Subcutaneous abdominal adipose tissue (tissue), 5 donors: ENCODE results near the gene LARP1.

Source experiments
- H3K27ac ChIP-seq: one replicate; pipeline ENCODE4 v1.7.0; 2013; ENCODE audit warnings: low read depth, mild to moderate bottlenecking, inconsistent platforms, low read length, moderate library complexity
- H3K27me3 ChIP-seq, 5 donors: one replicate each; pipeline ENCODE4 v1.7.0; 2013; ENCODE audit warnings: low read length in 5 of 5, inconsistent platforms in 1 of 5; ENCODE audit not compliant: control insufficient read depth in 5 of 5, insufficient read depth in 4 of 5
- H3K36me3 ChIP-seq, 5 donors: one replicate each; pipeline ENCODE4 v1.7.0; 2013; ENCODE audit warnings: low read length in 5 of 5; ENCODE audit not compliant: control insufficient read depth in 5 of 5, insufficient read depth in 5 of 5
- H3K4me1 ChIP-seq, 5 donors: one replicate each; pipeline ENCODE4 v1.7.0; 2013; ENCODE audit warnings: low read length in 5 of 5, mild to moderate bottlenecking in 3 of 5, moderate library complexity in 1 of 5; ENCODE audit not compliant: control insufficient read depth in 5 of 5, insufficient read depth in 5 of 5
- H3K4me3 ChIP-seq, 5 donors: one replicate each; pipeline ENCODE4 v1.7.0; 2013; ENCODE audit warnings: low read length in 5 of 5, low read depth in 1 of 5
- H3K9ac ChIP-seq, 5 donors: one replicate each; pipeline ENCODE4 v1.7.0; 2013; ENCODE audit warnings: low read length in 5 of 5, mild to moderate bottlenecking in 4 of 5, moderate library complexity in 3 of 5
- H3K9me3 ChIP-seq, 5 donors: one replicate each; pipeline ENCODE4 v1.7.0; 2013; ENCODE audit warnings: low read length in 5 of 5; ENCODE audit not compliant: control insufficient read depth in 5 of 5
- donor health status: healthy.
- donor health status: healthy.
- donor health status: healthy.
- donor health status: healthy.
- donor health status: healthy.

The LARP1 gene

GRCh38 chr5:154806176-154806575, 51.0 kb downstream of the LARP1 start:
- H3K9ac ChIP-seq, result peak overlapping the region in 2 of 5 donors; percentile 4 to 49
- H3K27ac ChIP-seq, result peak overlapping the region; percentile 50
- no peak overlapping the region for H3K4me3 ChIP-seq
- H3K9me3 ChIP-seq, result no peaks in the 10 kb centered on the region
- H3K27me3 ChIP-seq, result no peaks in the 10 kb centered on the region
- peaks cover 0 to 12% (median 2%) of the 10 kb centered on the region in 5 donors for H3K4me1 ChIP-seq
- peaks cover 50 to 94% (median 80%) of the 10 kb centered on the region in 5 donors for H3K36me3 ChIP-seq

- H3K36me3 ChIP-seq, result peaks cover 21 to 85% (median 69%) of the 10 kb centered on the region in 5 donors
- peak overlapping the region; percentile 89 for H3K27ac ChIP-seq
- peaks cover 0 to 23% (median 12%) of the 10 kb centered on the region in 5 donors for H3K4me1 ChIP-seq
- H3K4me3 ChIP-seq, result no peak overlapping the region
- no peaks in the 10 kb centered on the region for H3K9me3 ChIP-seq
- peak overlapping the region in 3 of 5 donors; percentile 29 to 45 (median 35) for H3K9ac ChIP-seq
- no peaks in the 10 kb centered on the region for H3K27me3 ChIP-seq
Observed at GRCh38 chr5:154811239-154811638, 56.1 kb downstream of the LARP1 start.

GRCh38 chr5:154811653-154812465, 56.7 kb downstream of the LARP1 start:
- Histone ChIP-seq H3K4me3 (no peak overlapping the region), H3K27me3 (no peaks in the 10 kb centered on the region), H3K27ac (peak overlapping the region; percentile 89), H3K36me3 (peaks cover 14 to 85% (median 68%) of the 10 kb centered on the region in 5 donors), H3K9me3 (no peaks in the 10 kb centered on the region), H3K4me1 (peaks cover 0 to 23% (median 12%) of the 10 kb centered on the region in 5 donors), H3K9ac (peak overlapping the region in 1 of 5 donors; percentile 44)

- Histone ChIP-seq H3K27me3 (no peaks in the 10 kb centered on the region), H3K4me3 (no peak overlapping the region), H3K9me3 (no peaks in the 10 kb centered on the region), H3K36me3 (peaks cover 12 to 86% (median 68%) of the 10 kb centered on the region in 5 donors), H3K4me1 (peaks cover 0 to 23% (median 13%) of the 10 kb centered on the region in 5 donors), H3K9ac (no peak overlapping the region), H3K27ac (no peak overlapping the region)
Observed at GRCh38 chr5:154813158-154813557, 58.0 kb downstream of the LARP1 start.

GRCh38 chr5:154813736-154814135, 58.6 kb downstream of the LARP1 start:
- Histone ChIP-seq H3K36me3 (peaks cover 12 to 86% (median 64%) of the 10 kb centered on the region in 5 donors), H3K9ac (no peak overlapping the region), H3K27ac (no peak overlapping the region), H3K4me3 (no peak overlapping the region), H3K27me3 (no peaks in the 10 kb centered on the region), H3K4me1 (peaks cover 0 to 23% (median 13%) of the 10 kb centered on the region in 5 donors), H3K9me3 (no peaks in the 10 kb centered on the region)

GRCh38 chr5:154815025-154815424, 59.8 kb downstream of the LARP1 start:
- Histone ChIP-seq H3K9me3 (no peaks in the 10 kb centered on the region), H3K4me3 (no peak overlapping the region), H3K27ac (no peak overlapping the region), H3K27me3 (no peaks in the 10 kb centered on the region), H3K4me1 (peaks cover 0 to 21% (median 19%) of the 10 kb centered on the region in 5 donors), H3K9ac (no peak overlapping the region), H3K36me3 (peaks cover 8 to 92% (median 67%) of the 10 kb centered on the region in 5 donors)

- H3K9ac ChIP-seq, result no peak overlapping the region
Observed at GRCh38 chr5:154815684-154816247, 60.6 kb downstream of the LARP1 start.

GRCh38 chr5:154816891-154817492, 61.8 kb downstream of the LARP1 start:
- no peaks in the 10 kb centered on the region for H3K27me3 ChIP-seq
- H3K9ac ChIP-seq, result peak overlapping the region in 1 of 5 donors; percentile 31
- no peaks in the 10 kb centered on the region for H3K9me3 ChIP-seq
- H3K36me3 ChIP-seq, result peaks cover 8 to 92% (median 72%) of the 10 kb centered on the region in 5 donors
- peak overlapping the region; percentile 18 for H3K27ac ChIP-seq
- no peak overlapping the region for H3K4me3 ChIP-seq
- peaks cover 0 to 12% (median 7%) of the 10 kb centered on the region in 5 donors for H3K4me1 ChIP-seq

More at GRCh38 chr5:154815684-154816247, 60.6 kb downstream of the LARP1 start:
- H3K4me3 ChIP-seq, result no peak overlapping the region
- peaks cover 0 to 19% (median 16%) of the 10 kb centered on the region in 5 donors for H3K4me1 ChIP-seq
- peaks cover 9 to 92% (median 72%) of the 10 kb centered on the region in 5 donors for H3K36me3 ChIP-seq
- H3K27me3 ChIP-seq, result no peaks in the 10 kb centered on the region
- no peaks in the 10 kb centered on the region for H3K9me3 ChIP-seq
- peak overlapping the region; percentile 18 for H3K27ac ChIP-seq

GRCh38 chr5:154817815-154818214, 62.6 kb downstream of the LARP1 start:
- Histone ChIP-seq H3K27me3 (no peaks in the 10 kb centered on the region), H3K9me3 (no peaks in the 10 kb centered on the region), H3K4me3 (no peak overlapping the region), H3K4me1 (peaks cover 0 to 11% (median 6%) of the 10 kb centered on the region in 5 donors), H3K27ac (peak overlapping the region; percentile 48), H3K36me3 (peaks cover 8 to 97% (median 78%) of the 10 kb centered on the region in 5 donors), H3K9ac (no peak overlapping the region)
